ENCODE data around the gene UBE2E2. TPM values are rescaled to one million over a fixed set of nuclear protein-coding genes. Genes with fewer than 3 reads are reported as not detected.

The UBE2E2 gene
- total RNA-seq, 2 donors from 2014 or later, result 1.2 to 7.6 TPM

- no peaks in the 10 kb centered on the region for H3K9me3 ChIP-seq
- no peak overlapping the region for H3K4me3 ChIP-seq
- TF ChIP-seq CTCF (IDR thresholded peaks at IDR 0.05), result no peak
- intact Hi-C loops (cut with DNase I), result no loop called here
- no peaks in the 10 kb centered on the region for H3K36me3 ChIP-seq
- DNase-seq, result no peak
- H3K27me3 ChIP-seq, result no peaks in the 10 kb centered on the region
- H3K27ac ChIP-seq, result no peak overlapping the region
- no peak overlapping the region for H3K9ac ChIP-seq (ENCODE audit: low read depth in 2 of 2, low read length in 2 of 2)
- no peaks in the 10 kb centered on the region for H3K4me1 ChIP-seq
Observed at GRCh38 chr3:23489300-23490158, 286.4 kb downstream of the UBE2E2 start.

GRCh38 chr3:23490459-23490858 lies 287.3 kb downstream of the UBE2E2 start:
- DNase-seq, result no peak
- no peak for TF ChIP-seq CTCF (IDR thresholded peaks at IDR 0.05)

GRCh38 chr3:23492057-23492456 lies 288.9 kb downstream of the UBE2E2 start:
- intact Hi-C loops (cut with DNase I), result no loop called here
- Histone ChIP-seq H3K9ac (ENCODE audit: low read depth in 2 of 2, low read length in 2 of 2) (no peak overlapping the region), H3K27me3 (no peaks in the 10 kb centered on the region), H3K36me3 (no peaks in the 10 kb centered on the region), H3K4me3 (no peak overlapping the region), H3K4me1 (no peaks in the 10 kb centered on the region), H3K9me3 (no peaks in the 10 kb centered on the region), H3K27ac (no peak overlapping the region)
- no peak for TF ChIP-seq CTCF (IDR thresholded peaks at IDR 0.05)
- no peak for DNase-seq

More at GRCh38 chr3:23490459-23490858, 287.3 kb downstream of the UBE2E2 start:
- H3K9ac ChIP-seq (ENCODE audit: low read depth in 2 of 2, low read length in 2 of 2), result no peak overlapping the region
- intact Hi-C loops (cut with DNase I), result no loop called here
- no peak overlapping the region for H3K4me3 ChIP-seq
- H3K27ac ChIP-seq, result no peak overlapping the region
- no peaks in the 10 kb centered on the region for H3K9me3 ChIP-seq
- H3K4me1 ChIP-seq, result no peaks in the 10 kb centered on the region
- no peaks in the 10 kb centered on the region for H3K27me3 ChIP-seq
- H3K36me3 ChIP-seq, result no peaks in the 10 kb centered on the region

- no peaks in the 10 kb centered on the region for H3K27me3 ChIP-seq
- no peak overlapping the region for H3K4me3 ChIP-seq
- no peak for TF ChIP-seq CTCF (IDR thresholded peaks at IDR 0.05)
- no peaks in the 10 kb centered on the region for H3K4me1 ChIP-seq
- H3K9ac ChIP-seq (ENCODE audit: low read depth in 2 of 2, low read length in 2 of 2), result no peak overlapping the region
- DNase-seq, result no peak
- no peak overlapping the region for H3K27ac ChIP-seq
- intact Hi-C loops (cut with DNase I), result no loop called here
- H3K36me3 ChIP-seq, result no peaks in the 10 kb centered on the region
- no peaks in the 10 kb centered on the region for H3K9me3 ChIP-seq
Observed at GRCh38 chr3:23493889-23494288, 290.8 kb downstream of the UBE2E2 start.

- intact Hi-C loops (cut with DNase I), result no loop called here
Observed at GRCh38 chr3:23494967-23495366, 291.8 kb downstream of the UBE2E2 start.

More at GRCh38 chr3:23494967-23495366, 291.8 kb downstream of the UBE2E2 start:
- no peak overlapping the region for H3K27ac ChIP-seq
- DNase-seq, result no peak
- H3K4me1 ChIP-seq, result no peaks in the 10 kb centered on the region
- no peaks in the 10 kb centered on the region for H3K36me3 ChIP-seq
- no peaks in the 10 kb centered on the region for H3K9me3 ChIP-seq
- no peak for TF ChIP-seq CTCF (IDR thresholded peaks at IDR 0.05)
- H3K27me3 ChIP-seq, result no peaks in the 10 kb centered on the region
- H3K9ac ChIP-seq (ENCODE audit: low read depth in 2 of 2, low read length in 2 of 2), result no peak overlapping the region
- no peak overlapping the region for H3K4me3 ChIP-seq
